D341Med (cell line): ENCODE results near the gene PDHA2.
A peak's percentile ranks its signal among the peaks of the same experiment; 100 is the strongest.
"Not testable (repeated sequence)": the region's sequence is repeated elsewhere in the genome, so short reads cannot be mapped to it uniquely, and the experiment has no call there.

Experiments used
- DNase-seq: peaks from one replicate; pipeline ENCODE4 v3.0.0; 2012; ENCODE audit warnings: low spot score

PDHA2 gene

DNA sequence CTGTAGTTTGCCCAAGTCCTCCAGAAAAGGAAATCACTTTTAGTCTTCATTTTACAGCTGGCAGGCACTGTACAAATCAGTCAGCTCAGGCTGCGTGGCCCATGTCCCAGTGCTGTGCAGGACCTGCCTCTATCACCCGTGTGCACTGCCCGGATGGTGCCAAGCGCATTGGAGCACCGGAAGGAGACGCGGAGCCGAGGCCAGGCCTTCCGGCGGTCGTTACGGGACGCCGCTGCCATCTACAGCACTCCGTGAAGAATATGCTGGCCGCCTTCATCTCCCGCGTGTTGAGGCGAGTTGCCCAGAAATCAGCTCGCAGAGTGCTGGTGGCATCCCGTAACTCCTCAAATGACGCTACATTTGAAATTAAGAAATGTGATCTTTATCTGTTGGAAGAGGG, at the start of gene PDHA2:
PDHA2 (plus strand) TSS at position 203 of the 400 bp plus-strand sequence; CDS start at position 261, 58 bp downstream.
- DNase-seq, result peak; percentile 15

- DNase-seq, result no peak
These were observed 41.9 kb upstream of the PDHA2 start for GRCh38 chr4:95798003-95798402.

- no peak for DNase-seq
These were observed 41.2 kb upstream of the PDHA2 start for GRCh38 chr4:95798727-95799126.

GRCh38 chr4:95821867-95822266, 18.0 kb upstream of the PDHA2 start:
- no peak for DNase-seq

DNA sequence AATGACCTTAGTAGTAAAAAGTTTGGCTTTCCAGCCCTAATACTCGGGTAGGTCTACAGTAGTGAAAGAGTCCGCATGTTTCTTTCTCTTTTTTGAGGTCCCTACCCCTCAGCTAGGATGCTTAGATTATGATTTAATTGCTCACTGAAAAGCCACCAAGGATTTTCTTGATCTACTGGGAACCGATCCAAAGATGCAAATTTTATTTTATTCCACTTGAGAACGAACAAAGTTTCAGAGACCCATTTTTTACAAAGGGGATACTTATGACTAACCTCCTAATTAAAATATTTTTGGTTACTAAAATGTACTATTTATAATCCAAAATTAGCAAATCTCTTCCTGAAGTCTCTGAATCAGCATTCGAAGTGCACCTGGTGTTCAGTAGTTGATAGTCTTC, 14.3 kb upstream of the PDHA2 start:
- DNase-seq, result no peak

GRCh38 chr4:95830651-95831050, 9.2 kb upstream of the PDHA2 start:
- DNase-seq, result no peak

- no peak for DNase-seq
These were observed 8.7 kb upstream of the PDHA2 start for GRCh38 chr4:95831166-95831565.

- DNase-seq, result no peak
These were observed 6.1 kb upstream of the PDHA2 start for GRCh38 chr4:95833711-95834194.

GRCh38 chr4:95835672-95836071, 4.2 kb upstream of the PDHA2 start:
- peak; percentile 34 for DNase-seq

DNA sequence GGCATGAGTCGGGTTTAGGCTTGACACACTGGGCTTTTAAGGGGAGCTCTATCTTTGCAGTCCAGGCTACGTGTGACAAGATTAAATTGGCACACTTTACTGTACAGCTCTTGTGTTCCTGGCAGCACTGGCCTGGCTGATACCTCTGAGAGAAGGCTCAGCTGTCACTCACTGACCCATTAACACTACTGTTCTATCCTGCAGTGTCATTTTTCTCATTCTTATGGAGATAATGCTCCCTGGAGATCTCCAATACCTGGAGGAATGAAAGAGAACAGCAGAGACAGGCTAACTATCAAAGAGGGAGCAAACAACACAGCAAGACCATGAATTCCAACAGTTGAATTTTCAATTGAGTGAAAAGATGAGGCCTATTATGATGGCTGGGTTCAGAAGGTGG, 1.7 kb upstream of the PDHA2 start:
- DNase-seq, result no peak

- no peak for DNase-seq
These were observed 8.1 kb downstream of the PDHA2 start for GRCh38 chr4:95847908-95848460.

GRCh38 chr4:95850161-95850560, 10.3 kb downstream of the PDHA2 start:
- DNase-seq, result no peak

DNA sequence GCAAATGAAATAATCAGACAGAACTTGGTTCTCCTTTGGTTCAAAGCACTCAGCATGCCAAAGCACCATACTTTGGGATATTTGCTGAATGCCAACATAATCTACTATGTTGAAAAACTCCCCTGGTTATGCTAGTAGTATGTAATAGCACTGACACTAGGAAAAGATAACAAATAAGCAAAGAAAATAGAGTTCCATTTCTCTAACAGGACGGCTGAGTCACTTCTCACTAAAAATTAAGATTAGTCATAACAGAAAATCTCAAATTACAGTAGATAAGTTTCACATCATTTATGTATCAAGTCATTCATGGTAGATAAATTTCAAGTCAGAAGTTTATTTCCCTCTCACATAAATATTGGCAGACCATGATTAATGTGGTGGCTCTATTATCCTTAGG, 17.9 kb downstream of the PDHA2 start:
- DNase-seq, result no peak

GRCh38 chr4:95867919-95868318, 28.0 kb downstream of the PDHA2 start:
- DNase-seq, result no peak

DNA sequence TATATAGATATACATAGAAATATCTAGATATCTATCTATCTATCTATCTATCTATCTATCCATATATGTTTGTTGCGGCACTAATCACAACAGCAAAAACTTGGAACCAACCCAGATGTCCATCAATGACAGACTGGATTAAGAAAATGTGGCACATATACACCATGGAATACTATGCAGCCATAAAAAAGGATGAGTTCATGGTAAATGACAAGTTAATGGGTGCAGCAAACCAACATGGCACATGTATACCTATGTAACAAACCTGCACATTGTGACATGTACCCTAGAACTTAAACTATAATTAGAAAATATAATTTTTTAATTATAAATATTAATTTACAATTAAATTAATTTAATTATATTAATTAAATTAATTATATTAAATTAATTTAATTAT, 29.5 kb downstream of the PDHA2 start:
- DNase-seq, result not testable (repeated sequence)

DNA sequence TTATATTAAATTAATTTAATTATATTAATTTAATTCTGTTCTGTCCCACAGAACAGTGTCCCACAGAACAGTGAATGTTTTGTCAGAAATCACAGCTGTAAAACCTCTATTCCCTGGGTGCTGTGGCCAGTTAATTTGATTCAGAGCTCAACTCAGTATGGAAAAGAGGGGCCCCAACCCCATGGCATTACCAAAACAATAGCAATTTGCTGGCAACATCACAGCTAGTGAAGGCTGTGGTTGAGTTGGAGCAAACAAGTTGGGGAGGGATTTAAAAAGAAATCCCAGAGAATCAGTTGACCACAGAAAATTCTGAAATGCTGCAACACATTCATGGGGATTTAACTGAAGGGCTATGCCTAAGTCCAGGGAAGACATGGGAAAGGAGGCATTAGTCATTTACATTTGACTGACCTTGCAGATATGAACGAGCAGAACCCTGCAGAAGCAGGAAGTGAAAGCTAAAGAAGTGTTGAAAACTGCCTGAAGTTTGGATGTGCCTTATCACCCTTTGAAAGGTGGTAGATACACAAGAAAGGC, 30.1 kb downstream of the PDHA2 start:
- DNase-seq, result no peak

- DNase-seq, result no peak
These were observed 37.7 kb downstream of the PDHA2 start for GRCh38 chr4:95877636-95878035.

DNA sequence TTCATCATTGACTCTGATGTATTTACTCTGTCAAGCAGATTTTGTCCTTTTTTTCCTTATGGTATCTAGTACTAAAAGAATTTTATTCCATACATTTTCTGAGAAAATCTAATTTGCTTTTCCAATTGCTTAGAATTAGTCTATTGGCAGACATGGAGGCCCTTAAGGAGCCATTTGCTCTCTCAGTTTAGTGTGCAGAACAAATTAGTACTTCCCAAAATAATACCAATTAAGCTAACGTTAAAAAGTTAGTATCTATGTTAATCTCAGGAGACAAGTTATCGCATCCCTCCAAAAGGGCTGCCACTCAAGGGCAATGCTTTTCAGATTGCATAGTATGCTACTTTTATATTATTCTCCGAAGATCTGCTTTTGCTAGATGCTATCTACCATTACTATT, 47.7 kb downstream of the PDHA2 start:
- DNase-seq, result no peak

DNA sequence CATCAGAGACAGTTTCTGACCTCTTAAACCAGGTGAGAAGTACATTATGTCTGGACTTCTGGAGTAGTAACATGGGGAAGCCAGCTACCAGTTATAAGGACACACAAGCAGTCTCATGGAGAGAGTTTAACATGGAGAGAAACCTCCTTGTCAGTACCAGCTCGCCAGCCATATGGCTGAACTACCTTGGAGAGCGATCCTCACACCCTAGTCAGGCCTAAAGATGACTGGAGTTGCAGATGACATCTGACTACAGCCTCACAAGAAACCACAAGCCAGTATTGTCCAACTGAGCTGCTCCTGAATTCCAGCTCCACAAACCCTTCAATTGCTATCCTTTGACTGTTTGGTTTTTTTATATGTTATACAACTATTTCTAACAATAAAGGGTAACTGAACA, 49.8 kb downstream of the PDHA2 start:
- no peak for DNase-seq
